MV-4-11 (cell line): ENCODE data around the gene KLHDC7A.

ENCODE experiments used
- DNase-seq: peaks from one replicate; lab custom pipeline; 2025; lab: John Stamatoyannopoulos, UW

KLHDC7A gene

GRCh38 chr1:18473195-18473815 lies 7.4 kb upstream of the KLHDC7A start:
- DNase-seq, result no peak

DNA sequence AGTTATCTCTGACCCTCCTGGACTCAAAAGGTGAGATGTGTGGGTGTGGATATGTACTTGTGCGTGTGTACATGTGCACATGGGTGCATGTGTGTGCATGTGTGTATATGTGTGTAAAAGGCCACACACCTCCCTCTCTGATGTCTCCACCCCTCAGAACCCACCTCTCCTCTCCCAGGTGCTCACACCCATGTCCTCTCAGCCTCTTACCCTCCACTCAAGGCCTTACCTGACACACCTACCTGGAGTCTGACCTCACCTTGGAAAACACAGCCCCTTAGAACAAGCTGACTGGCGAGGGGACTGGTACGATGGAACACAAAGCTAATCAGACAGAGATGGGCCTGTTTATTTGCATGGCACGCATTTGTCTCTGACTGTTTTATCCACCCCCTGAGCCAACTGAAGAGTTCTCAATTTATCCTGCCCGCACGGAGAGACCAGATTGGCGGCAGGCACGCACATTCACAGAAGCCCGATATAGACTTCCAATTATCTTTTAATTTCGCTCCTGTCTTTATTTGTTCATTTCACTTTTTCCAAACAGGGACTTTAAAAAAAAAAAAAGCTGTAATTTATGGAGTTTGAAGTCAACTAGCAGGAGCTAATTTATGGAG lies 6.1 kb upstream of the KLHDC7A start:
- no peak for DNase-seq

GRCh38 chr1:18475234-18475905 lies 5.4 kb upstream of the KLHDC7A start:
- DNase-seq, result no peak

DNA sequence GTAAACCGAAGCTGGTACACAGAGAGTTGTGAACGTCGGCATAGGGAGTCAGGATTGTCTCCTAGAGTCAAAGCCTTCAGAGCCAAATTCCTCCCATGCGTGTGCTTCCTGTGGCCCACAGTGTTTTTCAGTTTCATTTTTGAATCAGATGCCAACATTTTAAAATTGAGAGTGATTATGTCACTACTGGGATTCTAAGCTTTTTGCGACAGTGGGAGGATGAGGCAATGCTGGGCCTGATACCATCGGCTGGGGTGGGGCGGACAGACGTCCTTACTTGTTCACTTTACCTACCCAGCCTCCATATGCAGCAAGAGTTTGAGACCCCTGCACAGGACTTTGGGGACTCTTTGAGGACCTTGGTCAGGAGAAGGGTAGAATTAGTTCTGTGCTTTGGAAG lies 1.3 kb upstream of the KLHDC7A start:
- no peak for DNase-seq

DNA sequence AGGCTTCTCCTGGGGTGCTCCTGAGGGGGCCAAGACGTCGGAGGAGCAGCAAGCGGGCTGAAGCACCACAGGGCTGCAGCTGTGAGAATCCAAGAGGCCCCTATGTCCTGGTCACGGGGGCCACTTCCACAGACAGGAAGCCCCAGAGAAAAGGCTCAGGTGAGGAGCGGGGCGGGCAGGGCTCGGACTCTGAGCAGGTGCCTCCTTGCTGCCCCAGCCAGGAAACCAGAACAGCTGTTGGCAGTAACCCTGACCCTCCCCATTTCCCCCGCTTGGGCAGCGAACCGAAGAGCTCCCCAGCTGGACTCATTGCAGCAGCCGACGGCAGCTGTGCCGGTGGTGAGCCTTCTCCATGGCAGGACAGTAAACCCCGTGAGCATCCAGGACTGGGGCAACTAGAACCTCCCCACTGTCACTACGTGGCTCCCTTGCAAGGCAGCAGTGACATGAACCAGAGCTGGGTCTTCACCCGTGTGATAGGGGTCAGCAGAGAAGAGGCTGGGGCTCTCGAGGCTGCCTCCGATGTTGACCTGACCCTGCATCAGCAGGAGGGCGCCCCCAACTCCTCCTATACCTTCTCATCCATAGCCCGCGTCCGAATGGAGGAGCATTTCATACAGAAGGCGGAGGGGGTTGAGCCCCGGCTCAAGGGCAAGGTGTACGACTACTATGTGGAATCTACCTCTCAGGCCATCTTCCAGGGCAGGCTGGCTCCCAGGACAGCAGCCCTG lies 625 bp downstream of the KLHDC7A start:
- DNase-seq, result no peak

DNA sequence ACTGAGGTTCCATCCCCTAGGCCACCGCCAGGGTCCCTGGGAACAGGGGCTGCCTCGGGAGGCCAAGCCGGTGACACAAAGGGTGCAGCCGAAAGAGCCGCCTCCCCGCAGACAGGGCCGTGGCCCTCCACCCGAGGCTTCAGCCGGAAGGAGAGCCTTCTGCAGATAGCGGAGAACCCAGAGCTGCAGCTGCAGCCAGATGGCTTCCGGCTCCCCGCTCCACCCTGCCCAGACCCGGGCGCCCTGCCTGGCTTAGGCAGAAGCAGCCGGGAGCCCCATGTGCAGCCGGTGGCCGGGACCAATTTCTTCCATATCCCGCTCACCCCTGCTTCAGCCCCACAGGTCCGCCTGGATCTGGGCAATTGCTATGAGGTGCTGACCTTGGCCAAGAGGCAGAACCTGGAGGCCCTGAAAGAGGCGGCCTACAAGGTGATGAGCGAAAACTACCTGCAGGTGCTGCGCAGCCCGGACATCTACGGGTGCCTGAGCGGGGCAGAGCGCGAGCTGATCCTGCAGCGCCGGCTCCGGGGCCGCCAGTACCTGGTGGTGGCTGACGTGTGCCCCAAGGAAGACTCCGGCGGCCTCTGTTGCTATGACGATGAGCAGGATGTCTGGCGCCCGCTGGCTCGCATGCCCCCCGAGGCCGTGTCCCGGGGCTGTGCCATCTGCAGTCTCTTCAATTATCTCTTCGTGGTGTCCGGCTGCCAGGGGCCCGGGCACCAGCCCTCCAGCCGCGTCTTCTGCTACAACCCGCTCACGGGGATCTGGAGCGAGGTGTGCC lies 1.4 kb downstream of the KLHDC7A start:
- no peak for DNase-seq

GRCh38 chr1:18482721-18483425 lies 2.1 kb downstream of the KLHDC7A start:
- no peak for DNase-seq

DNA sequence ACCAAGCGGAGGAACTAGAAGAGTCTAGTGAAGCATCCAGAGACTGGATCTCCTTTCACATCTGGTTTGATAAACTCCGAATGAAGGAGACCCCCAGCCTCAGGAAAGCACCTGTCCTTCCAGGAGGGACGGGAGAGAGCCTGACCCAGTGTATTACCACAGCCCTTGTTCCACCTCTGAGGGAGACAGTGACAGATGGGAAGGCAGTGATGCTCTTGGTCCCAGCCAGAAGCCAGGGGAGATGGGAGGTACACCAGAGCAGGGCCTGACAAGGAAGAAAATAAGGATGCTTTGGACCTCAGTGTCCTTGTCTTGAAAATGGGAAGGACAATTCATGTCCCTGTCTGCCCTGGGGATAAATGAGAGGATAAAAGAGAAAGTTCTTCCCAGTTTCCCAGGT lies 3.5 kb downstream of the KLHDC7A start:
- DNase-seq, result no peak

DNA sequence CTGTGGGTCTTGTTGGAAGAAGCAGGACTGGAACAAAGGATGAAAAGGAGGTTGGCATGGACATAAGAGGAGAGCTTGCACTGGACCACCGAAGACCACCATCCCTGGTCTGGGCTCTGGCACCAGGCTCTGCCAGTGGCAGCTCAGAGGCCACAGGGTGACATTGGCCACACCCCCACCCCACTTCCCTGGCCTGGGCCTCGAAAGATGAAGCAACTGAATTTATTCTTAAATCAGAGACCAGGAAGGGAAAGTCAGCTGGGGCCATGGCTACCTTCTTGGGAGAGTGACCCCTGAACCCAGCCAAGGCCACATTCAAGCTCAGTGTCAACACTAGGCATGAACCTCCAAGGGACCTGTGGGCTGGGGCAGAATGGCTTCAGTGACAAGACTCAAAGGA lies 4.0 kb downstream of the KLHDC7A start:
- no peak for DNase-seq

GRCh38 chr1:18485227-18485626 lies 4.5 kb downstream of the KLHDC7A start:
- no peak for DNase-seq

- DNase-seq, result no peak
These were observed 5.5 kb downstream of the KLHDC7A start for GRCh38 chr1:18486195-18486594.

GRCh38 chr1:18489417-18490143 lies 8.8 kb downstream of the KLHDC7A start:
- DNase-seq, result no peak

- peak; percentile 64 for DNase-seq
These were observed 10.4 kb downstream of the KLHDC7A start for GRCh38 chr1:18491168-18491567.

DNA sequence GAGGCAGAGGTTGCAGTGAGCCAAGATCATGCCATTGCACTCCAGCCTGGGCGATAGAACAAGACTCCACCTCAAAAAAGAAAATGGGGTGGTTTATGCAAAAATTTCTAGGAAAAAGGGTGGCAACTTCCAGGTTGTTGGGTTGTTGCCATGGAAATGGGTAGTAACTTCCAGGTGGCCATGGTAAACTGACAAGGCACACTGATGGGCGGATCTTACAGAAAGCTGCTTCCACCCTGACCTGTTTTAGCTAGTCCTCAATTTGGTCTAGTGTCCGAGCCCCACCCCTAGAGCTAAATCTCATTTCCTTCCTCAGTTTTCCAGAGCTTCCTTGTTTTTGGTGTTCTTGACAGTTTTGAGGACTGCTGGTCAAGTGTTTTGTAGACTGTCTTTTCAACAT lies 13.6 kb downstream of the KLHDC7A start:
- no peak for DNase-seq

DNA sequence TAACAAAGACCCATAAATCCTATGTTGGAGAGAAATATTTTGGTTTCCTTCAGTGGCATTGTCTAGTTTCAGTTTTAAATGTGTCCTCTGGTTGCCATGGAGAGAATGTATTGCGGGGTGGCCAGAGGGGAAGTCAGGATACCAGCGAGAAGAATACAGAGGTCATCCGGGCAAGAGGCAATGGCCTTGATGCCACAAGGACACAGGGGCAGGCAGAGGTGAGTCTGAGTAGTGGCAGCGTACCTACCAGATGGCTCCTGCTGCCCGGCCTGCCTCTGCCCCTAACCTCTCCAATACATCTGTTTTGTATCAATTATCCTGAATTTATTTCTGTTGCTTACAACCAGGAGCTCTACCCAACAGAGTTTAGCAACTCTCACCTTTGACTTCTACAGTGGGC lies 14.9 kb downstream of the KLHDC7A start:
- DNase-seq, result peak; percentile 34

DNA sequence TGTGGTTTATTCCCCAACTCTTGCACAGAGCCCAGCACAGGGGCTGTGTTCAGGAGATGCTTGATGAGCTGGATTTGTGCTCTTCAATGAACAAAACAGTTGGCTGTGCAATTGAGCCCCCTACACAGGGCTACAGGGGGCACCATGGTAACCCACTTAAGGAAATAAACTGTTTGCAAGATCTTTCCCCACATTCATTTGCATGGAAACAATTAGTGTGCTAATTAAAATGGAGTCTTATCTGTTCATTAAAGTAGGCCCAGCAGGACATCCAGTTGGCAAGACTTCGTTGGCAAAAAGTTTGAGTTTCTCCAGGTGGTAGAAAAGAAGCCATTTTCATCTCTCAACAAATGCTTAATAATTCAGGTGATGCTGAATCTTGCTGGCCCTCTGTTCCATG lies 15.3 kb downstream of the KLHDC7A start:
- DNase-seq, result no peak

DNA sequence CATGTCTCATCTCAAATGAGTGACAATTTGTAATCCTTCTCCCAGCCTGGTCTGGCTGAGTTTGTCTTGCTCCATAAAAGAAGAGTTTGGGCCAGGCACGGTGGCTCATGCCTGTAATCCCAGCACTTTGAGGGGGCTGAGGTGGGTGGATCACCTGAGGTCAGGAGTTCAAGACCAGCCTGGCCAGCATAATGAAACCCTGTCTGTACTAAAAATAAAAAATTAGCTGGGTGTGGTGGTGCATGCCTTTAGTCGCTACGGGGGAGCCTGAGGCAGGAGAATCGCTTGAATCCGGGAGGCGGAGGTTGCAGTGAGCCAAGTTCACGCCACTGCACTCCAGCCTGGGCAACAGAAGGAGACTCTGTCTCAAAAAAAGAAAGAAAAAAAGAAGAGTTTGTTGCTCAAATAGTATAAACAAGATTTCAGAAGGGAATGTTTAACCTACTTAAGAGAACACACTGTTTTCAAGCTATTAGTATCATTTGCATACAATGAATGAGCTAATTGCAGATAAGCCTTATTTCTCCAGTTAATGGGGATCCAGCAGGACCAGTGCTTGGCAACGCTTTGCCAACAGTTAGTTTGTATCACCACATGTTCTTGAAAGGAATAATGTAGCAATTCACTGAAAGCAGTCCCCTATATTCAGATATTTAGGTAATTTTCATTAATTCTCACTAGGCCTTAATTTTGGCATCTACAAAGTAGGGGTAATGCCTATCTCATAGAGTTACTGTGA lies 15.9 kb downstream of the KLHDC7A start:
- no peak for DNase-seq

GRCh38 chr1:18501833-18502232 lies 21.1 kb downstream of the KLHDC7A start:
- DNase-seq, result no peak

DNA sequence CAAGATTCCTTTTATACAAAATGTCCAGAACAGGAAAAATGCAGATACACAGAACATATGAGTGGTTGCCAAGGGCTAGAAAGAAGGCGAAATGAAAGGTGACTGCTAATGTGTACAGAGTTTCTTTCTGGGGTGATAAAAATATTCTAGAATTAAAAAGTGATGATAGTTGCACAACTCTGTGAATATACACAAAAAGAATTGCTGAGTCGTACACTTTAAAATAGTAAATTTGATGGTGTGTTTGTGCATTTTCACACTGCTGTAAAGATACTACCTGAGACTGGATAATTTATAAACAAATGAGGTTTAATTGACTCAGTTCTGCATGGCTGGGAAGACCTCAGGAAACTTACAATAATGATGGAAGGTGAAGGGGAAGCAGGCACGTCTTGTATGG lies 23.9 kb downstream of the KLHDC7A start:
- DNase-seq, result no peak

DNA sequence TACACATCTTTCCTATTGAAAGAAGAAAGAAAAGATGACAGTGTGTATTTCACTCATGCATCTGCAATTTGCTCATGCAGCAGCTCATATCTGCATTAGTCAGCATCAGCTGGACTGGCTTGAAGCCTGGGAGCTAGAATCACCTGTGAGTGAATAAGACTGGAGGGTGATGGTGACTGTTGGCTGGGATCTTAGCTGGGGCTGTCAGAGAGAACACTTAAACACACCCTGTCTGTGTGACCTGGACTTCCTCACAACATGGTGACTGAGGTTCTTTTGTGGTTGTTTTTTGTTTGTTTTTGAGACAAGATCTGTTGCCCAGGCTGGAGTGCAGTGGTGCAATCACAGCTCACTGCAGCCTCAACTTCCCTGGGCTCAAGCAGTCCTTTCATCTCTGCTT lies 24.9 kb downstream of the KLHDC7A start:
- DNase-seq, result no peak
